Endothelial cell of umbilical vein (primary cell): Measurements from ENCODE around the gene GNAZ.

Source experiments
- EZH2 ChIP-seq: IDR thresholded peaks from 2 replicates; pipeline ENCODE4 v1.6.1; 2012; ENCODE audit warnings: borderline replicate concordance, low read depth, mild to moderate bottlenecking, moderate library complexity, low read length, inconsistent platforms; ENCODE audit not compliant: severe bottlenecking
- FOS ChIP-seq: IDR thresholded peaks from 2 replicates; pipeline ENCODE4 v1.6.1; 2011; ENCODE audit warnings: mild to moderate bottlenecking, low read length, moderate library complexity, borderline replicate concordance; ENCODE audit not compliant: insufficient read depth
- GATA2 ChIP-seq: IDR thresholded peaks from 2 replicates; pipeline ENCODE4 v1.7.0; 2011; ENCODE audit warnings: low read depth, mild to moderate bottlenecking, moderate library complexity, mixed read lengths, low read length; ENCODE audit not compliant: insufficient read length, insufficient read depth
- JUN ChIP-seq: IDR thresholded peaks from 2 replicates; pipeline ENCODE4 v1.6.1; 2011; ENCODE audit warnings: borderline replicate concordance, low read depth; ENCODE audit not compliant: insufficient read length, insufficient read depth
- MYC ChIP-seq: IDR thresholded peaks from one replicate; pipeline ENCODE4 v1.6.1; 2011; ENCODE audit warnings: mild to moderate bottlenecking, low read depth, low read length
- POLR2A ChIP-seq: IDR thresholded peaks from 2 replicates; pipeline ENCODE4 v1.6.1; 2012; ENCODE audit warnings: low read depth, mild to moderate bottlenecking, control low read depth, low read length
- POLR2AphosphoS5 ChIP-seq: IDR thresholded peaks from 2 replicates; pipeline ENCODE4 v1.6.1; 2012; ENCODE audit warnings: low read depth, mild to moderate bottlenecking, control low read depth, low read length, moderate library complexity; ENCODE audit not compliant: insufficient read depth
- TF ChIP-seq, protein P1 (sequence below), 2 donors: IDR thresholded peaks; 1 replicate in 1 of 2; 2 replicates in 1 of 2; pipeline ENCODE4 v1.5.1; 2011; ENCODE audit warnings: low read length in 2 of 2, mild to moderate bottlenecking in 2 of 2, moderate library complexity in 2 of 2, control low read depth in 1 of 2, inconsistent platforms in 1 of 2, low read depth in 1 of 2; ENCODE audit not compliant: insufficient read depth in 1 of 2; ENCODE audit errors: extremely low read depth in 1 of 2
- TF ChIP-seq, protein P2 (sequence below): IDR thresholded peaks from 2 replicates; pipeline ENCODE4 v1.6.1; 2011; ENCODE audit not compliant: insufficient read depth, insufficient read length

DNA sequence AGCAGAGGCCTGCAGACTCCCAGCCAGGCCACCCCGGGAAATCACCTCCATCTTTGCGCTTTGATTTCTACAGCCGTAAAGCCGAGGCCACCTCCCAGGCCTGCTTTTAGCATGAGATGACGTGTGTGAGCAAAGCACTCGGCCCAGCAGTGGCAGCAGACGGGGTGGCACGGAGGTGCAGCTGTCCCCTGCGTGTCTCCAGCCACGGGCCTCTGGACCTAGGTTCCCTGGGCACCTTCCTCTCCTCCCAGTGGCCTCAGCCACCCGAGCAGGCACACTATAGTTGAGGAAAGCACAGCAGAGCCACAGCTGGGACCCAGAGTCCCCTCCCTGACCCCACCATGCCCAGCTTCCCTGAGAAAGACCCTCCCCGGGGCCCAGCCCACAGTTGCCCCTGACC, 15.9 kb downstream of the GNAZ start:
- TF ChIP-seq JUN = no peak
- no peak for TF ChIP-seq POLR2A
- TF ChIP-seq, protein P1, sequence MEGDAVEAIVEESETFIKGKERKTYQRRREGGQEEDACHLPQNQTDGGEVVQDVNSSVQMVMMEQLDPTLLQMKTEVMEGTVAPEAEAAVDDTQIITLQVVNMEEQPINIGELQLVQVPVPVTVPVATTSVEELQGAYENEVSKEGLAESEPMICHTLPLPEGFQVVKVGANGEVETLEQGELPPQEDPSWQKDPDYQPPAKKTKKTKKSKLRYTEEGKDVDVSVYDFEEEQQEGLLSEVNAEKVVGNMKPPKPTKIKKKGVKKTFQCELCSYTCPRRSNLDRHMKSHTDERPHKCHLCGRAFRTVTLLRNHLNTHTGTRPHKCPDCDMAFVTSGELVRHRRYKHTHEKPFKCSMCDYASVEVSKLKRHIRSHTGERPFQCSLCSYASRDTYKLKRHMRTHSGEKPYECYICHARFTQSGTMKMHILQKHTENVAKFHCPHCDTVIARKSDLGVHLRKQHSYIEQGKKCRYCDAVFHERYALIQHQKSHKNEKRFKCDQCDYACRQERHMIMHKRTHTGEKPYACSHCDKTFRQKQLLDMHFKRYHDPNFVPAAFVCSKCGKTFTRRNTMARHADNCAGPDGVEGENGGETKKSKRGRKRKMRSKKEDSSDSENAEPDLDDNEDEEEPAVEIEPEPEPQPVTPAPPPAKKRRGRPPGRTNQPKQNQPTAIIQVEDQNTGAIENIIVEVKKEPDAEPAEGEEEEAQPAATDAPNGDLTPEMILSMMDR (IDR thresholded peaks at IDR 0.05; ENCODE audit: extremely low read depth in 1 of 2, insufficient read depth in 1 of 2, low read depth in 1 of 2, low read length in 2 of 2) = no peak
- TF ChIP-seq EZH2 = no peak
- no peak for TF ChIP-seq FOS
- TF ChIP-seq POLR2AphosphoS5 = no peak
- TF ChIP-seq, protein P2, sequence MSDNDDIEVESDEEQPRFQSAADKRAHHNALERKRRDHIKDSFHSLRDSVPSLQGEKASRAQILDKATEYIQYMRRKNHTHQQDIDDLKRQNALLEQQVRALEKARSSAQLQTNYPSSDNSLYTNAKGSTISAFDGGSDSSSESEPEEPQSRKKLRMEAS = no peak
- no peak for TF ChIP-seq GATA2
- TF ChIP-seq MYC = no peak
